Ascending aorta (tissue), 2 donors: ENCODE data around the gene INPP5E. TPM values are rescaled to one million over a fixed set of nuclear protein-coding genes. Genes with fewer than 3 reads are reported as not detected.

Experiments
- DNase-seq, 2 donors: peaks; one replicate each; pipeline ENCODE4 v3.0.0-alpha.2; 2019; ENCODE audit warnings: low spot score in 2 of 2
- H3K27ac ChIP-seq, 2 donors: fragments of 200-600 bp; sonication (generic); one replicate each; pipeline ENCODE4 v1.5.1; 2016 to 2017; ENCODE audit warnings: mild to moderate bottlenecking in 1 of 2
- H3K27me3 ChIP-seq: fragments of 200-600 bp; sonication (generic); one replicate; pipeline ENCODE4 v1.5.1; 2017
- H3K36me3 ChIP-seq, 2 donors: fragments of 200-600 bp; sonication (generic); one replicate each; pipeline ENCODE4 v1.5.1; 2016
- H3K4me1 ChIP-seq, 2 donors: fragments of 200-600 bp; sonication (generic); one replicate each; pipeline ENCODE4 v1.5.1; 2016 to 2017; ENCODE audit warnings: mild to moderate bottlenecking in 1 of 2
- H3K4me3 ChIP-seq, 2 donors: fragments of 200-600 bp; sonication (generic); one replicate each; pipeline ENCODE4 v1.5.1; 2016 to 2017; ENCODE audit warnings: mild to moderate bottlenecking in 1 of 2
- H3K9me3 ChIP-seq, 2 donors: fragments of 200-600 bp; sonication (generic); one replicate each; pipeline ENCODE4 v1.5.1; 2016
- intact Hi-C: fragments of 100-400 bp; cut with DNase I; formaldehyde crosslinking; loops from one replicate; pipeline ENCODE4 v1.15.1; 2023
- total RNA-seq: library from RNA; depleted of rRNA; stranded (reverse); fragments of >200 nt; gene quantifications from one replicate; pipeline ENCODE4 v1.1.0, GENCODE V29; 2016
- TF ChIP-seq, protein P1 (sequence below), 3 experiments: fragments of 200-600 bp in 2 of 3; fragments of 450-650 bp in 1 of 3; sonication (generic) in 2 of 3; IDR thresholded peaks; one replicate each; pipeline ENCODE4 v1.5.1; 2016 to 2019; ENCODE audit warnings: antibody characterized with exemption in 3 of 3, mild to moderate bottlenecking in 1 of 3, moderate library complexity in 1 of 3

Gene INPP5E
- total RNA-seq, 1 donor from 2014 or later, result 20.2 TPM

DNA sequence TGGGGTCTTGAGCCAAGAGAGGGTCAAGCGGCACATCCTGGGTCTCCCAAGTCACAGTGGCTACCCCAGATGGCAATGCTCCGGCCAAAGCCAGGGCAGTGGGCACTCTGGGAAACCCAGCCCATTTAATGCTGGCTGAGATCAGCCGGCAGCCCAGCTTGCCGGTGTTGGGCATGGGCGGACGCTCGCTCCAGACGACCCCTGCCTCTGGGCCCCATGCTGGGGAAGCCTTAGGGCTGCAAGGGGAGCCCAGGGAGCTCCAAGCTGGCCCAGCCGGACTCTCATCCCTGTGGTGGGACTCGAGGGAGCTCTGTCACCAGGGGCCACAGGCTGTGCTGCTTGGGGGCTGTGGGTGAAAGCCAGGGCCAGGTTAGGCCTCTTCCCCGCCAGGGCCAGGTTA lies 60.2 kb downstream of the INPP5E start:
- peaks cover 41 to 63% of the 10 kb centered on the region in 2 donors for H3K36me3 ChIP-seq
- TF ChIP-seq, protein P1, sequence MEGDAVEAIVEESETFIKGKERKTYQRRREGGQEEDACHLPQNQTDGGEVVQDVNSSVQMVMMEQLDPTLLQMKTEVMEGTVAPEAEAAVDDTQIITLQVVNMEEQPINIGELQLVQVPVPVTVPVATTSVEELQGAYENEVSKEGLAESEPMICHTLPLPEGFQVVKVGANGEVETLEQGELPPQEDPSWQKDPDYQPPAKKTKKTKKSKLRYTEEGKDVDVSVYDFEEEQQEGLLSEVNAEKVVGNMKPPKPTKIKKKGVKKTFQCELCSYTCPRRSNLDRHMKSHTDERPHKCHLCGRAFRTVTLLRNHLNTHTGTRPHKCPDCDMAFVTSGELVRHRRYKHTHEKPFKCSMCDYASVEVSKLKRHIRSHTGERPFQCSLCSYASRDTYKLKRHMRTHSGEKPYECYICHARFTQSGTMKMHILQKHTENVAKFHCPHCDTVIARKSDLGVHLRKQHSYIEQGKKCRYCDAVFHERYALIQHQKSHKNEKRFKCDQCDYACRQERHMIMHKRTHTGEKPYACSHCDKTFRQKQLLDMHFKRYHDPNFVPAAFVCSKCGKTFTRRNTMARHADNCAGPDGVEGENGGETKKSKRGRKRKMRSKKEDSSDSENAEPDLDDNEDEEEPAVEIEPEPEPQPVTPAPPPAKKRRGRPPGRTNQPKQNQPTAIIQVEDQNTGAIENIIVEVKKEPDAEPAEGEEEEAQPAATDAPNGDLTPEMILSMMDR (IDR thresholded peaks at IDR 0.05), result no peak

DNA sequence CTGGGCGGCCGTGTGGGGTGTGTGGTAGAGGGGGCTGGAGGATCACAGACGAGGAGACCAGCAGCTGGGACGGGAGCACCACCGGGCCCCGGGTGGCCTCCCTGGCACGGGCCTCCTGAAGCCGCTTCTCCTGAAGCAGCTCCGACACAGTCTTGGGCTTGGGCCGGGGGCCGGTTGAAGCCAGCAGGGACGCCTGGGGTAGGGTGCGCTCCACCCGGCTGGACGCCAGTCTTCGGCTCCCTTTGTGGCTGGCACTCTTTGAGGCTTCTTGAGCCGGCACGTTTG lies 60.7 kb downstream of the INPP5E start:
- intact Hi-C loops, result no loop called here
- TF ChIP-seq, protein P1 (IDR thresholded peaks at IDR 0.05), result no peak
- Histone ChIP-seq H3K4me1 (no peaks in the 10 kb centered on the region), H3K27ac (no peak overlapping the region), H3K27me3 (no peaks in the 10 kb centered on the region), H3K36me3 (peaks cover 41 to 58% of the 10 kb centered on the region in 2 donors), H3K4me3 (no peak overlapping the region), H3K9me3 (no peaks in the 10 kb centered on the region)
- no peak for DNase-seq

More for the DNA sequence above, 60.2 kb downstream of the INPP5E start:
- no peaks in the 10 kb centered on the region for H3K4me1 ChIP-seq
- H3K9me3 ChIP-seq, result no peaks in the 10 kb centered on the region
- no peaks in the 10 kb centered on the region for H3K27me3 ChIP-seq
- DNase-seq, result no peak
- no peak overlapping the region for H3K27ac ChIP-seq
- intact Hi-C loops, result no loop called here
- no peak overlapping the region for H3K4me3 ChIP-seq

Other genes starting within 250 kb of the INPP5E start
- not detected for gene LHX3, start 234.7 kb downstream of the INPP5E start, total RNA-seq
- gene QSOX2, start 194.0 kb downstream of the INPP5E start, total RNA-seq, result 3.7 TPM
- gene CCDC187, start 135.8 kb downstream of the INPP5E start, total RNA-seq, result under 0.01 TPM
- gene GPSM1, start 112.3 kb downstream of the INPP5E start, total RNA-seq, result 85.1 TPM
- gene DNLZ, start 76.1 kb downstream of the INPP5E start, total RNA-seq, result 191 TPM
- 0.43 TPM for gene CARD9, start 66.2 kb downstream of the INPP5E start, total RNA-seq
- 9.4 TPM for gene SNAPC4, start 39.7 kb downstream of the INPP5E start, total RNA-seq
- gene ENTR1, start 29.2 kb downstream of the INPP5E start, total RNA-seq, result 27.7 TPM
- gene PMPCA, start 29.2 kb downstream of the INPP5E start, total RNA-seq, result 69.1 TPM
- gene SEC16A, start 43.2 kb upstream of the INPP5E start, total RNA-seq, result 66.1 TPM
- gene NOTCH1, start 106.2 kb upstream of the INPP5E start, total RNA-seq, result 120 TPM
- 443 TPM for gene EGFL7, start 223.1 kb upstream of the INPP5E start, total RNA-seq
- 129 TPM for gene AGPAT2, start 247.6 kb upstream of the INPP5E start, total RNA-seq